ENCODE results near the gene GPS1. TPM values are rescaled to one million over a fixed set of nuclear protein-coding genes. Genes with fewer than 3 reads are reported as not detected.

GPS1 gene
- total RNA-seq, 1 donor from 2014 or later = 112 TPM

DNA sequence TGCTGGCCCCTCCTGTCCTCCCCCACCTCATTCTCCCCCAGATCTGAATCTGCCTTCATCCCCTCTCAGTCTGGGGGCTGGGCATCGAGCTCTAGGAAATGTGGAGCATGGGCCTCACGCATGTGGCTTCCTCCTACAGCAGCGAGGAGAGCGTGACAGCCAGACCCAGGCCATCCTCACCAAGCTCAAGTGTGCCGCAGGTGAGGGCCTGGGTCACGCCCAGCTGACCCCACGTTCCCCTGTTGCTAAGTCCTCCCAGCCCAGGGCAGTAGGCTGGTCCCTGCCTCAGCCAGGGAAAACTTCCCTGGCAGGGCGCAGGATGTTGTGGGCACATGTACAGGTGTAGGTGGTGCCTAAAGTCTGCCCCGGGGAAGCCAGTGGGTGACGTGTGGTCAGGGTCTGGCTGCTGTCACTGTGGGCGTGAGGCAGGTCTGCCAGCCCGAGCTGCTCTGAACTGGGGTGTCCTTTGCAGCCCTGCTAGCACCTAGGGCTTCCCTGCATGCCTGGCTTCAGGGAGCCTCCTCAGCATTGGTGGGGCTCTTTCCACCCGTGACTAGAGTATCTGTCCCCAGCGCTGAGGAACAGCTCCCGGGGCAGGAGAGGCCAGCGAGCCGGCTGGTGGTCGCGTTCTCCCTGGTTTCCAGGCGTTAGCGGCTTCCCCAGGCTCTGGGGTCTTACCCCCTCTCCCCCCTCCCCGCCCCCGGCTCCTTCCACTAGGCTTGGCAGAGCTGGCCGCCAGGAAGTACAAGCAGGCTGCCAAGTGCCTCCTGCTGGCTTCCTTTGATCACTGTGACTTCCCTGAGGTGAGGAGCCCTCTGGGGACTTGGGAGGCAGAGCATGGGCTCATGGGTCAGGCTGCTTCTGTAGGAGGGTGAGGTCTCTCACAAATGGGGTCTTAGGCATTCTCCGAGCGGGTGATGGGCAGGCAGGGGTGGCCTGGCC, 3.6 kb downstream of the GPS1 start:
- Mint-ChIP-seq H3K4me3 (no peak overlapping the region), H3K27ac (no peak overlapping the region), H3K4me1 (ENCODE audit: low read depth) (peaks cover 6% of the 10 kb centered on the region), H3K27me3 (ENCODE audit: insufficient read depth) (no peaks in the 10 kb centered on the region), H3K9me3 (no peaks in the 10 kb centered on the region), H3K36me3 (ENCODE audit: low read depth) (peaks cover 3% of the 10 kb centered on the region)
- no peak for DNase-seq (ENCODE audit: low spot score)
- intact Hi-C loops (cut with micrococcal nuclease) = no loop called here

DNA sequence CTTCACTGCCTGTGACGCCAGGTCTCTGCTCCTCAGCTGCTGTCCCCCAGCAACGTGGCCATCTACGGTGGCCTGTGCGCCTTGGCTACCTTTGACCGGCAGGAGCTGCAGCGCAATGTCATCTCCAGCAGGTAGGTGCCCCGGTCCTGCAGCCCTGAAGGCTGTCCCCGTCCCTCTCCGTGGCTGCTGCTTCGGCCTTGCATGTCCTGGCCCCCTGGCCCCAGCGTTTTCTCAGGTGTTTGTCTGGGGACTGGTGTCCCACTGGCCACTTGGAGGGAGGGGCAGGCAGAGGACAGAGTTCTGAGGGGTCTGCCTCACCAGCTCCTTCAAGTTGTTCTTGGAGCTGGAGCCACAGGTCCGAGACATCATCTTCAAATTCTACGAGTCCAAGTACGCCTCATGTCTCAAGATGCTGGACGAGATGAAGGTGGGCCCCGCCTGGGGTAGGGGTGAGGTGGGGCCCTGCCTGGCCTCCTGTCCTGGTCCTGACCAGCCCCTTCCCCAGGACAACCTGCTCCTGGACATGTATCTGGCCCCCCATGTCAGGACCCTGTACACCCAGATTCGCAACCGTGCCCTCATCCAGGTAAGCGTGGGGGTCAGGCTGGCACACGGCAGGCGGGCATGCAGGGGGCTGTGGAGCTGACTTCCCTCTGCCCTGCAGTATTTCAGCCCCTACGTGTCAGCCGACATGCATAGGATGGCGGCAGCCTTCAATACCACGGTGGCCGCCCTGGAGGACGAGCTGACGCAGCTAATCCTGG, 4.4 kb downstream of the GPS1 start:
- no peaks in the 10 kb centered on the region for H3K27me3 Mint-ChIP-seq (ENCODE audit: insufficient read depth)
- H3K9me3 Mint-ChIP-seq = no peaks in the 10 kb centered on the region
- DNase-seq (ENCODE audit: low spot score) = no peak
- H3K4me3 Mint-ChIP-seq = no peak overlapping the region
- intact Hi-C loops (cut with micrococcal nuclease) = no loop called here
- H3K36me3 Mint-ChIP-seq (ENCODE audit: low read depth) = peaks cover 3% of the 10 kb centered on the region
- H3K27ac Mint-ChIP-seq = no peak overlapping the region
- no peaks in the 10 kb centered on the region for H3K4me1 Mint-ChIP-seq (ENCODE audit: low read depth)

DNA sequence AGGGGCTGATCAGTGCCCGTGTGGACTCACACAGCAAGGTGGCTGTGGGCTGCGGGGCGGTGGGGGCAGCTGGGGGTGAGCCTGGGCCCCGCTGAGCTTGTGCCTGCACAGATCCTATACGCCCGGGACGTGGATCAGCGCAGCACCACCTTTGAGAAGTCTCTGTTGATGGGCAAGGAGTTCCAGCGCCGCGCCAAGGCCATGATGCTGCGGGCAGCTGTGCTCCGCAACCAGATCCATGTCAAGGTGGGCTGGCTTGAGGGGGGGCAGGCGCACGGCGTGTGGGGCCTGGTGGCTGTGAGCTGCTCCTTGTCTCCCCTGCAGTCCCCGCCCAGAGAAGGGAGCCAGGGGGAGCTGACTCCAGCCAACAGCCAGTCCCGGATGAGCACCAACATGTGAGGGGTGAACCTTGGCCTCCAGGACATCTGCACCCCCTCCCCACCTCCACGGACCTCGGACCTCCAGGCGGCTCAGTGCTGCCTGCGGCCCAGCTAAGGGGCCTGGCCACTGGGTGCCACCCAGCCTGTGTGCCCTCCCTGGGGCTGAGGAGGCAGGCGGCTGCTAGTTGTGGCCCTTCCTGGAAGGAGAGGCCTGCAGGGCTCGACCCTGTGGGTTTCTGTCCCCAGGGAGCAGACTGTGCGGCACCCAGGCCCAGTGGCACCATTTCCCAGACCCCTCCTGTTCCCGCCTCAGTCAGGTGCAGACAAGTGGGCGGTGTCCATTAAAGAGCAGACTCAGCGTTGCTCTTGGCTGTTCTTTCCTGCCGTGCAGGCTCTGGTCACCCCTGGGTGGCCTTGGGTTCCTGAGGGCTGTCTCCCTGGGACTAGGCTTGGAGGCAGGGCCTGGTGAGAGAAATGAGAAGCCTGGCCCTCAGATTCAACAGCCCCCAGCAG, 5.3 kb downstream of the GPS1 start:
- DNase-seq (ENCODE audit: low spot score) = no peak
- Mint-ChIP-seq H3K9me3 (no peaks in the 10 kb centered on the region), H3K36me3 (ENCODE audit: low read depth) (peaks cover 3% of the 10 kb centered on the region), H3K27me3 (ENCODE audit: insufficient read depth) (no peaks in the 10 kb centered on the region), H3K27ac (no peak overlapping the region), H3K4me3 (no peak overlapping the region), H3K4me1 (ENCODE audit: low read depth) (no peaks in the 10 kb centered on the region)
- intact Hi-C loops (cut with micrococcal nuclease) = no loop called here

DNA sequence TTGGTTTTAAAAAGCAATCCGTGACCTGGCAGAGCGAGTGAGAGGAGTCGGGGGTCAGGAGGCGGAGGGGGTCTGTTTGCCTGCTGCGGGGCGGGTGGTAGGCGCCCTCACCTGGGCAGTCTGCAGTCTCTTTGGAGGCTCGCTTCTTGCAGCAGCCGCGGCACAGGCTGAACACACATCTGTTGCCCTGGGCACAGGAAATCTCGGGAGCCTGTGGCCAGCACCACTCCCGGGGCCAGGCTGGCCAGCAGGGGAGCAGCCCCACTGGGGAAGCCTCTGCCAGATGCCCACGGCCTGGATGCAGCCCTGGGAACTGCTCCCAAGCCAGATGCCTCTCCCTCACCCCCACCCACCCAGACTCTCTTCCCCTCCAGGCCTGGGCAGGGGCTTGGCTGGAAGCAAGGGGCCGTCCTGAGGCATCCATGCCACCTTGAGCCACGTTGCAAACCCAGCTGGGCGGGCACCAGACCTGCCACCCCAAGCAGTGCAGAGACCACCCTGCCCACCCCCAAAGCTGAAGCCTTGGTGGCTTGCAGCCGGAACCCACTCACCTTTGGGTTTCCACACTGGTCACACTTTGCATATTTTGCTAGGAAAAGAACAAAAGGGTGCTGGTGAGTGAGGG, 6.6 kb downstream of the GPS1 start:
- no peak for DNase-seq (ENCODE audit: low spot score)
- Mint-ChIP-seq H3K36me3 (ENCODE audit: low read depth) (peaks cover 5% of the 10 kb centered on the region), H3K9me3 (no peaks in the 10 kb centered on the region), H3K4me3 (no peak overlapping the region), H3K27me3 (ENCODE audit: insufficient read depth) (no peaks in the 10 kb centered on the region), H3K4me1 (ENCODE audit: low read depth) (no peaks in the 10 kb centered on the region), H3K27ac (peak overlapping the region; percentile 12)
- intact Hi-C loops (cut with micrococcal nuclease) = no loop called here

GRCh38 chr17:82058855-82059249, 7.2 kb downstream of the GPS1 start:
- intact Hi-C loops (cut with micrococcal nuclease) = no loop called here
- H3K4me3 Mint-ChIP-seq = no peak overlapping the region
- H3K4me1 Mint-ChIP-seq (ENCODE audit: low read depth) = no peaks in the 10 kb centered on the region
- H3K36me3 Mint-ChIP-seq (ENCODE audit: low read depth) = peaks cover 5% of the 10 kb centered on the region
- no peaks in the 10 kb centered on the region for H3K9me3 Mint-ChIP-seq
- no peak overlapping the region for H3K27ac Mint-ChIP-seq
- no peaks in the 10 kb centered on the region for H3K27me3 Mint-ChIP-seq (ENCODE audit: insufficient read depth)
- DNase-seq (ENCODE audit: low spot score) = no peak

GRCh38 chr17:82059272-82060000, 7.7 kb downstream of the GPS1 start:
- Mint-ChIP-seq H3K27ac (no peak overlapping the region), H3K9me3 (no peaks in the 10 kb centered on the region), H3K4me3 (no peak overlapping the region), H3K4me1 (ENCODE audit: low read depth) (no peaks in the 10 kb centered on the region), H3K27me3 (ENCODE audit: insufficient read depth) (no peaks in the 10 kb centered on the region), H3K36me3 (ENCODE audit: low read depth) (peaks cover 5% of the 10 kb centered on the region)
- DNase-seq (ENCODE audit: low spot score) = no peak
- intact Hi-C loops (cut with micrococcal nuclease) = no loop called here

DNA sequence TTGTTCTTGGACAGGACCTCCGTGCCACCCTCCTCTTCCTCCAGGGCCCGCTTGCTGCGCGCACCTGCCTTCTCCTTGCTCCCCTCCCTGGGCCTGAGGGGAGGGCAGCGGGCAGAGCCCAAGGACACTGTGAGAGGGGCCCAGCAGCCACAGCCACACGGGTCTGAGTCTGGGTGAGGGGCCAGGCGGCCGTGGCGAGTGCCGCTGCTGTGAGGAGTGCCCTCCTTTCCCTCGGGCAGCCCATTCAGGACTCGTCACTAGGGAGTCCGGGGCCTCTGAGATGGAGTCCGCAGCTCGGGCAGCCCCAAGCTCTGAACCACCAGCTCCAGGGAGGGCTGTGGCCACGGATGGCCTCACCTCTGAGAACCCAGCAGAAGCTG, 8.3 kb downstream of the GPS1 start:
- no peaks in the 10 kb centered on the region for H3K4me1 Mint-ChIP-seq (ENCODE audit: low read depth)
- H3K4me3 Mint-ChIP-seq = no peak overlapping the region
- H3K27me3 Mint-ChIP-seq (ENCODE audit: insufficient read depth) = no peaks in the 10 kb centered on the region
- no peaks in the 10 kb centered on the region for H3K9me3 Mint-ChIP-seq
- no peak for DNase-seq (ENCODE audit: low spot score)
- no peak overlapping the region for H3K27ac Mint-ChIP-seq
- intact Hi-C loops (cut with micrococcal nuclease) = no loop called here
- peaks cover 3% of the 10 kb centered on the region for H3K36me3 Mint-ChIP-seq (ENCODE audit: low read depth)

- no peaks in the 10 kb centered on the region for H3K9me3 Mint-ChIP-seq
- no peak overlapping the region for H3K4me3 Mint-ChIP-seq
- peaks cover 3% of the 10 kb centered on the region for H3K36me3 Mint-ChIP-seq (ENCODE audit: low read depth)
- DNase-seq (ENCODE audit: low spot score) = no peak
- no peak overlapping the region for H3K27ac Mint-ChIP-seq
- no peaks in the 10 kb centered on the region for H3K4me1 Mint-ChIP-seq (ENCODE audit: low read depth)
- H3K27me3 Mint-ChIP-seq (ENCODE audit: insufficient read depth) = no peaks in the 10 kb centered on the region
- intact Hi-C loops (cut with micrococcal nuclease) = no loop called here
These were observed 8.9 kb downstream of the GPS1 start for GRCh38 chr17:82060614-82061013.

- H3K4me1 Mint-ChIP-seq (ENCODE audit: low read depth) = no peaks in the 10 kb centered on the region
- H3K27me3 Mint-ChIP-seq (ENCODE audit: insufficient read depth) = no peaks in the 10 kb centered on the region
- no peak for DNase-seq (ENCODE audit: low spot score)
- H3K27ac Mint-ChIP-seq = no peak overlapping the region
- no peak overlapping the region for H3K4me3 Mint-ChIP-seq
- intact Hi-C loops (cut with micrococcal nuclease) = no loop called here
- H3K9me3 Mint-ChIP-seq = no peaks in the 10 kb centered on the region
- peaks cover 6% of the 10 kb centered on the region for H3K36me3 Mint-ChIP-seq (ENCODE audit: low read depth)
These were observed 9.6 kb downstream of the GPS1 start for GRCh38 chr17:82061047-82061925.

GRCh38 chr17:82062076-82062983, 10.6 kb downstream of the GPS1 start:
- no peak for DNase-seq (ENCODE audit: low spot score)
- Mint-ChIP-seq H3K36me3 (ENCODE audit: low read depth) (peaks cover 6% of the 10 kb centered on the region), H3K27ac (no peak overlapping the region), H3K4me3 (peak overlapping the region; percentile 42), H3K9me3 (no peaks in the 10 kb centered on the region), H3K27me3 (ENCODE audit: insufficient read depth) (no peaks in the 10 kb centered on the region), H3K4me1 (ENCODE audit: low read depth) (no peaks in the 10 kb centered on the region)
- intact Hi-C loops (cut with micrococcal nuclease) = no loop called here

All from activated T-helper 1 cell treated with anti-CD3 and anti-CD28 coated beads, Interleukin-12 subunit alpha, Interleukin-12 subunit beta, Interleukin-2, Interleukin-4 antibody, amounts not matched to agents 30 ng/mL and 10 ng/mL and 1 ng/mL, durations not matched to agents 14 hours and 24 hours and 36 hours (primary cell).